Inflammatory macrophage (primary cell): ENCODE results near the gene KRT33B.
A peak's percentile ranks its signal among the peaks of the same experiment; 100 is the strongest.

Experiments
- DNase-seq, 2 donors: peaks; one replicate each; pipeline ENCODE4 v3.0.0-alpha.2; 2020 to 2022

KRT33B gene

DNA sequence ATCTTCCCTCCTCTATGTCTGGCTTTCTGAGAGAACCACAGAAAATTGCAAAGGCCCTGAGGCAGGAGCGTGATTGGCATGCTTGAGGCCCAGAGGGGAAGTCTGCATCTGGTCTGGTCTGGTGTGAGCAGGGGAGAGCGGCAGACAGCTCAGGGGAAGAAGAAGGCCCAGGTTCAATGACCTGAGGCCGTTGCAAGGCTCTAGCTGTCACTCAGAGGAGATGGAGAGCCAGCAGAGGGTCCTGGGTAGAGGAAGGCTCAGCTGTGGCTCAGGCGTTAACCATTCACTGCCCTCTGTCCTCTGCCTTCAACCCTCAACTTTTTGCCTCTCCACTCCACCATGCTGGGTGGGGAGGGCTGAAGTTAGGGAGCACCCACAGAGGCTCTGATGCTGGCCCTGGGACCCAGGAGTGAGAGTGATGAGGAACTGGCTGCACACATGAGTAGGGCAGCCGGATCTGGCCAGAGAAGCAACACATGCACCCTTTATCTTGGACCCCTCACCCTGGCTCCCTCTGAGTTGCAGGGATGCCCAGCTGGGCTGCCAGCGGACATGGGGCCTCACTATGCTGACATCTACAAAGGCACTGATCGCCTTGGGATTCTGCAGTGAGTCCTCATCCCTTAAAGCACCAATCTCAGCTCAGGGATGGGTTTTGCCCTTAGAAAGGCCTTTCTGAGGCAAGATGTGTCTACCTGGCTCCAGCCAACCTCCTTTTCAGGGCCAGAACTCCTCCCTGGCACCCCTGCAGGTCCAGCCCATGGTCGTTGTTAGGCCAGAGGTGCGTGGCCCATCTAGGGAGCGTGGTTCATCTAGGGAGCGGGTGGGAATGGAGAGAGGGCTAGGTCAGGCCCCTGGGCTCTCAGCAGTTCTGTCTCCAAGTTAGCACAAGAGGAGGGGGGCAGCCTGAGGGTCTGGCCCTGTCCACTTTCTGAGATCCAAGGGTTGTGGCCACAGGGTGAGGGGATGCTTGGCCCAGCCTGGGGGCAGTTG lies 46.4 kb downstream of the KRT33B start:
- no peak for DNase-seq

DNA sequence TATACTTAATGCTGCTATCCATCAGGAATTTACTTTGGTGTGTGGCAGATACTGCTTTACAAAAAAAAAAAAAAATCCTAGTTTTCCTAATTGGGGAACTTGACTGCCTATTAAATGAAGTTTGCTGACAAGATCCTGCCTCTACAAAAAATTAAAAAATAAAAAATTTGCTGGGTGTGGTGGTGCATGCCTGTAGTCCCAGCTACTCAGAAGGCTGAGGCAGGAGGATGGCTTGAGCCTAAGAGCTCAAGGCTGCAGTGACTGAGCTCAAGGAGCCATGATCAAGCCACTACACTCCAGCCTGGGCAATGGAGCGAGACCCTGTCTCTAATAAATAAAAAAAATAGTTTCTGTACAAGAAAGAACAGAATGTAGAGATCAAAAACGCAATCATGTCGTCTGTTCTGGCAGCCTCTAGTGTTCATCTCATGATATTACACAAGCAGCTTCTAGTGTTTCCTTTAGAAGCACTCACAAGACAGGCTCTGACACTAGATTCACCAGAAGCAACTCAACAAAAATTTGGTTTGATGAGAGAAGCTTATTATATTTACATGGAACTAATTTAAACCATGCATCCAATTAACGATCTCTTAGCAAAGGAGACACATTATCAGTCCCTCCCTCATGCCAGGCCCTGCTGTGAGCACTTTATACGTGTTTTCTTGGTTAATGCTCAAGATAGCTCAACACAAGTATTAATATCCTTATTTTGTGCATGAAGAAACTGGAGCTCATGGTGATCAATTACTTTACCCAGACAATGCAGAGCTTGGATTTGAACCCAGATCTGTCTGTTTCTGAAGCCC lies 47.3 kb downstream of the KRT33B start:
- DNase-seq = peak; percentile 29 to 45

DNA sequence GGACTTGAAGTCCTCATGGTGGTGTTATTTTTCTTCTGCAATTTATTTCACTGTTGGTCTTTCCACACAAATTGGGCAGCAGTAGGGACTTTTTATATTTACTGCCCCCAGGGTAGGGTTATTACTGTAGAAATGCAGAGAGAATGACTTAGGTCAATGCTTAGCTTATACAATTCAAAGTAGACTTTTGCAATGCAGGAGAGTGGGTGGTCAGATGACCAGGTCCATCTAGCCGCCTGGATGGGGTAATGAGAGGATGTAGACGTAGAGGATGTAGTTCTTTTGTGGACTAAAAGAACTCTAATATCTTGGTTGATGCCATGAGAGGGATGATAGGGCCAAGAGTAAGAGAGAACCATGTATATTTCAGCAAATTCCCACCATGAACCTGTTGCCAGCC lies 51.4 kb downstream of the KRT33B start:
- DNase-seq = peak; percentile 35 to 50

DNA sequence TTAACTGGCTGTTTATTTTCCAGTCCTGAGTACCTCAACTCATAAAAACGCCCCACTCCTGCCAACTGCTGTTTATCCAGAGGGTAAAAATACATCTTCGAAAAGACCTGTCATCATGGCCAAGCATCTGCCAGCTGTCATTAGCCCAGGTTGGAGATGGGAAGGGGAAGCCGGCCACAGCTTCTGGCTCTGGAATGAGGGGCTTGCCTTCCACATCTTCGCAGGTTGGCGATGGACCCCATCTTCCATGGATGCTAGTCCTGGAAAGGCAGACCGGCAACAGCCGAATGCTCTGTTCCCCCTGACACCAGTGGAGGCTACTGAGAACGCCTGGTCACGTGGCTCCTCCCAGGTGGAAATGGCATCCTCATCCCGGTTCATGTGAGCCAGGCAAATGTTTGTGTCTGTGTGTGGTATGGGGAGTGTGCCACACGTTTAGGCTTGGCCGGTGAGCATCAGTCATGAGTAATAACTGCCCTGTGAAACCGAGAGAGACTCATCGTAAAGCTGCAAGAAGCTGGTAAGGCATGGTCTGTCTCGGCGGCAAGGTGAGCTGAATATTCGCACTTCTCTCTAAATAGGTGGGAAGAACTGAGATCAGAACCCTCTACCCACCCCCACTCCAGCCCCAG lies 53.7 kb downstream of the KRT33B start:
- no peak for DNase-seq

DNA sequence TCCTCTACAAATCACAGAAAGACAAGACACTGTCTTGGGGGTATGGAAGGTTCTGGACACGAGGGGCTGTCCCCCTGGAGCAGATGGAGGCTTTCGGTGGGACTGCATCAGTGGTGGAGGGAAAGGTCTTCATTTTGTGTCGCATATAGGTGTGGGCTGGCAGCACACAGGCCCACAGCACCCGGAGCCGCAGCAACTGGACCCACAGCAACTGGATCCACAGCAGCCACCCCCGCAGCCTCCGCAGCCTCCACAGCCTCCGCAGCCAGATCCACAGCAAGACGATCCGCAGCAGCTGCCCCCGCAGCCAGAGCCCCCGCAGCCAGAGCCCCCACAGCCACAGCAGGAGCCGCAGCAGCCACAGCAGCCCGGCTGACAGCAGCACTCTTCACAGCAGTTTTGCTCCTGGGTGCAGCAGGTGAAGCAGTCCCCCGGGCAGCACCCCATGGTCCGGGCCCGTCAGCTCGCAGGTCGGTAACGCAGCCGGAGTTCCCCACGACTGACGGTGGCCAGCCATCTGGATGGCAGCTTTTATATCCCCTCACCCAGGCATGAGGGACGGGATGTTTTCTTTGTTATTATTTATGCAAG lies 54.3 kb downstream of the KRT33B start, which contains the start of gene KRTAP17-1:
Gene KRTAP17-1 (minus strand): TSS at position 507 of the 591 bp plus-strand sequence. CDS start 60 bp downstream, at position 447.
- no peak for DNase-seq
